ENCODE results near the gene CNTN3.

The CNTN3 gene

GRCh38 chr3:74630602-74631001 lies 16.1 kb upstream of the CNTN3 start:
- Mint-ChIP-seq H3K4me3 (no peak overlapping the region), H3K27ac (no peak overlapping the region), H3K36me3 (no peaks in the 10 kb centered on the region), H3K27me3 (no peaks in the 10 kb centered on the region), H3K4me1 (no peaks in the 10 kb centered on the region), H3K9me3 (peaks cover 2% of the 10 kb centered on the region)
- ATAC-seq (ENCODE audit: low read depth) = no peak
- DNase-seq (ENCODE audit: low spot score in 2 of 2) = no peak

- no peaks in the 10 kb centered on the region for H3K27me3 Mint-ChIP-seq
These were observed 11.6 kb upstream of the CNTN3 start for GRCh38 chr3:74626011-74626410.

GRCh38 chr3:74624301-74624700 lies 9.8 kb upstream of the CNTN3 start:
- ATAC-seq (ENCODE audit: low read depth) (no peak), DNase-seq (ENCODE audit: low spot score in 2 of 2) (no peak)
- Mint-ChIP-seq H3K27me3 (no peaks in the 10 kb centered on the region), H3K4me3 (no peak overlapping the region), H3K4me1 (no peaks in the 10 kb centered on the region), H3K36me3 (no peaks in the 10 kb centered on the region), H3K27ac (no peak overlapping the region), H3K9me3 (peaks cover 1% of the 10 kb centered on the region)

More at GRCh38 chr3:74626011-74626410, 11.6 kb upstream of the CNTN3 start:
- Mint-ChIP-seq H3K9me3 (peaks cover 2% of the 10 kb centered on the region), H3K36me3 (no peaks in the 10 kb centered on the region), H3K4me1 (no peaks in the 10 kb centered on the region), H3K27ac (no peak overlapping the region), H3K4me3 (no peak overlapping the region)
- DNase-seq (ENCODE audit: low spot score in 2 of 2) = no peak
- ATAC-seq (ENCODE audit: low read depth) = no peak

GRCh38 chr3:74623261-74623836 lies 8.9 kb upstream of the CNTN3 start:
- no peaks in the 10 kb centered on the region for H3K27me3 Mint-ChIP-seq
- no peaks in the 10 kb centered on the region for H3K4me1 Mint-ChIP-seq
- H3K4me3 Mint-ChIP-seq = no peak overlapping the region
- H3K27ac Mint-ChIP-seq = no peak overlapping the region
- DNase-seq (ENCODE audit: low spot score in 2 of 2) (no peak), ATAC-seq (ENCODE audit: low read depth) (no peak)
- no peaks in the 10 kb centered on the region for H3K9me3 Mint-ChIP-seq
- H3K36me3 Mint-ChIP-seq = no peaks in the 10 kb centered on the region

DNA sequence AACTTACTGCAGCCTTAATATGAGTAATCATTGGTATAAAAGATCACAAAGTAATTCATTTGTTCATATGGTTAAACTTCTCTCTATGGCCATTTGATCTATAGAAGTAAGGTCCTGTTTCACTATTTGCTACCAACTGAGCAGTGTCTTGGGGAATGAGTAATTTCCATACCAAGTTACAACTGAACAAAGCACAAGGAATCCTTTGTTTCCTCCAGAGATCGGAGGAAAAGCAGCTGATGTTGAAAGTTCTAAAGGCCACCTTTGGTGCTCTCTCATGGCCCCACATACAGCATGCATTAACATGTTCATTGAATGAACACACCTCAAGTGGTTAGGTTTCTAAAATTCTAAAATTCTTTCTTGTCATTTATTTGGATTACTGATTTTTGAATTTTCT lies 7.1 kb upstream of the CNTN3 start:
- ATAC-seq (ENCODE audit: low read depth) (no peak), DNase-seq (ENCODE audit: low spot score in 2 of 2) (no peak)
- H3K27ac Mint-ChIP-seq = no peak overlapping the region
- no peaks in the 10 kb centered on the region for H3K27me3 Mint-ChIP-seq
- H3K36me3 Mint-ChIP-seq = no peaks in the 10 kb centered on the region
- H3K9me3 Mint-ChIP-seq = no peaks in the 10 kb centered on the region
- H3K4me1 Mint-ChIP-seq = no peaks in the 10 kb centered on the region
- no peak overlapping the region for H3K4me3 Mint-ChIP-seq

DNA sequence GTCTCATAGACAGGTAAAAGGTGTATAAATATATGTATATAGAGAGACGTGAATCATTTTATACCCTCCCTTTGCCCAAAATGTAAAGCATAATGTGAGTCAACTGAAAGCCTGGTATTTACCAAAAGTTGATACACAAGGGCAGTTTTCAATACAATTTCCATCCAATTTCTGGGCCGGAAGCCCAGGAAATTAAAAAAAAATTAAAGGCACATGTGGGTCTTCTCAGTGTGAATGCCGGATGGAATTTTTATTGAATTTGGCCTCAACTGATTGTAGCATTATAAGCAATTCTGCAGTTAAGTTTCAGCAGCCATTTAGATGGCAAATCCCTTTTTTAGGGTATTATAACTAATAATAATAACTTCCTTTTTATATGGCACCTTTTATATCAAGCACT lies 3.3 kb upstream of the CNTN3 start:
- ATAC-seq (ENCODE audit: low read depth) = no peak
- no peak for DNase-seq (ENCODE audit: low spot score in 2 of 2)
- Mint-ChIP-seq H3K27ac (no peak overlapping the region), H3K9me3 (peaks cover 2% of the 10 kb centered on the region), H3K27me3 (peaks cover 1% of the 10 kb centered on the region), H3K36me3 (no peaks in the 10 kb centered on the region), H3K4me3 (no peak overlapping the region), H3K4me1 (no peaks in the 10 kb centered on the region)

GRCh38 chr3:74613521-74614106 lies 845 bp downstream of the CNTN3 start:
- H3K9me3 Mint-ChIP-seq = peaks cover 2% of the 10 kb centered on the region
- DNase-seq (ENCODE audit: low spot score in 2 of 2) (no peak), ATAC-seq (ENCODE audit: low read depth) (no peak)
- no peaks in the 10 kb centered on the region for H3K4me1 Mint-ChIP-seq
- H3K4me3 Mint-ChIP-seq = no peak overlapping the region
- H3K27me3 Mint-ChIP-seq = peaks cover 1% of the 10 kb centered on the region
- H3K27ac Mint-ChIP-seq = no peak overlapping the region
- H3K36me3 Mint-ChIP-seq = no peaks in the 10 kb centered on the region

DNA sequence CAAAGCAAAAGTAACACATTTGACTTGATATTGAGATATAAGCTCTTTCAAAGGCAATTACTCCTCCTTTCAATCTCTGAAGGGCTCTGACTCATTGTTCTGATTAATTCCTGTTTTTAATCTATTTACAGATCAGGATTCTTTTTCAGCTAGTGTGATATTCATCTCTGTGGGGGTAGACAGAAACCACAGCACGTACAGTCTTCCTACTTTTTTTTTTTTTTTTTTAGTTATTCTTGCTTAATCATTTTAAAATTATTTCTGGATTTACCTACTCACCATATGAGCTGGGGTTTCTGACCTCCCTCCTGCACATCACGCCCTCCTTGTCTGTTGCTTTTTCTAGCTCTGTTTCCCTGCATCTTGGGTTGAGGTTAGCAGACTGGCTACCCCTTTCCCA lies 1.4 kb downstream of the CNTN3 start:
- no peak overlapping the region for H3K4me3 Mint-ChIP-seq
- no peak overlapping the region for H3K27ac Mint-ChIP-seq
- no peaks in the 10 kb centered on the region for H3K4me1 Mint-ChIP-seq
- H3K36me3 Mint-ChIP-seq = no peaks in the 10 kb centered on the region
- H3K27me3 Mint-ChIP-seq = peaks cover 1% of the 10 kb centered on the region
- ATAC-seq (ENCODE audit: low read depth) = no peak
- no peak for DNase-seq (ENCODE audit: low spot score in 2 of 2)
- H3K9me3 Mint-ChIP-seq = peaks cover 2% of the 10 kb centered on the region

- Mint-ChIP-seq H3K36me3 (no peaks in the 10 kb centered on the region), H3K27me3 (peaks cover 1% of the 10 kb centered on the region), H3K4me1 (no peaks in the 10 kb centered on the region), H3K9me3 (peaks cover 2% of the 10 kb centered on the region), H3K27ac (no peak overlapping the region), H3K4me3 (no peak overlapping the region)
- no peak for ATAC-seq (ENCODE audit: low read depth)
- no peak for DNase-seq (ENCODE audit: low spot score in 2 of 2)
These were observed 3.3 kb downstream of the CNTN3 start for GRCh38 chr3:74611206-74611605.

- H3K4me3 Mint-ChIP-seq = no peak overlapping the region
- no peak for ATAC-seq (ENCODE audit: low read depth)
- H3K36me3 Mint-ChIP-seq = no peaks in the 10 kb centered on the region
- peaks cover 3% of the 10 kb centered on the region for H3K9me3 Mint-ChIP-seq
- H3K27ac Mint-ChIP-seq = no peak overlapping the region
- DNase-seq (ENCODE audit: low spot score in 2 of 2) = no peak
- H3K4me1 Mint-ChIP-seq = no peaks in the 10 kb centered on the region
- H3K27me3 Mint-ChIP-seq = no peaks in the 10 kb centered on the region
These were observed 6.7 kb downstream of the CNTN3 start for GRCh38 chr3:74607803-74608202.

DNA sequence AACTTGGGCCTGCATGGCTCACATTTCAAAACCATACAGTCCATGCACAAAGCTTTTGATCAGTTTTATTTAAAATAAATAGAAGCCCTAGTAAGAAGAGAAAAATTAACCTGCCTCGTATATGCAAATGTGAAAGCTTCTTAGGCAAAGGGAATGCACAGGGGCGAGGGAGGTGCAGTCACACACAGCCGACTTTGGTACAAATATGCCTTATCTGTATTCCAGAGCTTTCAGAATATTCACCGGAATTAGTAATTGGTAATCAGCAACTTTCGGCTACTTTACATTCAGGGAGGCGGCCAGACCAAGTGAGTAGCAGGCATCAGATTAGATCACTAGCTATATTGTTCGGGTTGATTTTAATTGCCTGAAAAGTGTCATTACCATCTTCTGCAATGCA lies 7.5 kb downstream of the CNTN3 start:
- Mint-ChIP-seq H3K36me3 (no peaks in the 10 kb centered on the region), H3K27ac (no peak overlapping the region), H3K27me3 (no peaks in the 10 kb centered on the region), H3K4me3 (no peak overlapping the region), H3K4me1 (no peaks in the 10 kb centered on the region), H3K9me3 (peaks cover 3% of the 10 kb centered on the region)
- DNase-seq (ENCODE audit: low spot score in 2 of 2) (no peak), ATAC-seq (ENCODE audit: low read depth) (no peak)

GRCh38 chr3:74605437-74605836 lies 9.0 kb downstream of the CNTN3 start:
- Mint-ChIP-seq H3K27me3 (no peaks in the 10 kb centered on the region), H3K36me3 (no peaks in the 10 kb centered on the region), H3K4me3 (no peak overlapping the region), H3K4me1 (no peaks in the 10 kb centered on the region), H3K9me3 (peaks cover 4% of the 10 kb centered on the region), H3K27ac (no peak overlapping the region)
- ATAC-seq (ENCODE audit: low read depth) (no peak), DNase-seq (ENCODE audit: low spot score in 2 of 2) (no peak)

DNA sequence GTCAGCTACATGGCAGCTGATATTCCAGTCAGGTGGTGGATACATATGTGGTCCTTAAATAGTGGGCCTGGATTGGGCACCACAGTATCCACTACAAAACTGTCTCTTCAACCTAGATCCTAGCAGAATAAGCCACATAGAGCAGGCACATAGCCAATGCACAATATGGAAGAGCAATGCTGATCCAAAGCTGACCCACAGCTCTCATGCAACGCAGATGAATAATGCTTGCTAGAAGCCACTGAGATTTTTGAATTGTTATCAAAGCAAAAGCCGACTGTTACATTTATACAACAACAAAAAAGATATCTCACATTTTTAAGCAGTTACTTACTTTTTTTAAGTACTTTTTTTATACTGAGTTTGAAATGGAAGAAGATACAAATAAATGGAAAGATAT lies 11.2 kb downstream of the CNTN3 start:
- no peak overlapping the region for H3K4me3 Mint-ChIP-seq

DNA sequence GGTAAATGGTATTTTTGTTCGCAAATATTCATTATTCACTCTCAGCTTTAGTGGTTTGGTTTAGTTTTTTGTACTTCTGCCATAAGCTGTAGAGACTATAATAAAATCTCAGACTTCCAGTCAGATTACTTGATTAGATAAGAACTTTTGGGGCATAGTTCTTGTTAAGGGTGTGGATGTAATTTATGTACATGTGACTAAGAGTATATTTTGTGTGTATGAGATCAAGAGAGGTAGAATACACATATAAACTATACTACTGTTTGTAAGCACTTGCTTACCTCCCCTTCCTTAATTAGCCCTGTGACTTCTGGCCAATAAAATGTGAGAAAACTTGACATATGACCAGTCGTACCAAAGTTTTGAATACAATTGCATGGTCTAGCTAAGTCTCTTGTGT lies 12.0 kb downstream of the CNTN3 start:
- Mint-ChIP-seq H3K36me3 (no peaks in the 10 kb centered on the region), H3K27ac (no peak overlapping the region), H3K27me3 (no peaks in the 10 kb centered on the region), H3K4me3 (no peak overlapping the region), H3K4me1 (no peaks in the 10 kb centered on the region), H3K9me3 (peaks cover 8% of the 10 kb centered on the region)
- DNase-seq (ENCODE audit: low spot score in 2 of 2) (no peak), ATAC-seq (ENCODE audit: low read depth) (no peak)

More for the DNA sequence above, 11.2 kb downstream of the CNTN3 start:
- no peaks in the 10 kb centered on the region for H3K36me3 Mint-ChIP-seq
- peaks cover 8% of the 10 kb centered on the region for H3K9me3 Mint-ChIP-seq
- H3K4me1 Mint-ChIP-seq = no peaks in the 10 kb centered on the region
- ATAC-seq (ENCODE audit: low read depth) = no peak
- no peak for DNase-seq (ENCODE audit: low spot score in 2 of 2)
- no peak overlapping the region for H3K27ac Mint-ChIP-seq
- no peaks in the 10 kb centered on the region for H3K27me3 Mint-ChIP-seq

DNA sequence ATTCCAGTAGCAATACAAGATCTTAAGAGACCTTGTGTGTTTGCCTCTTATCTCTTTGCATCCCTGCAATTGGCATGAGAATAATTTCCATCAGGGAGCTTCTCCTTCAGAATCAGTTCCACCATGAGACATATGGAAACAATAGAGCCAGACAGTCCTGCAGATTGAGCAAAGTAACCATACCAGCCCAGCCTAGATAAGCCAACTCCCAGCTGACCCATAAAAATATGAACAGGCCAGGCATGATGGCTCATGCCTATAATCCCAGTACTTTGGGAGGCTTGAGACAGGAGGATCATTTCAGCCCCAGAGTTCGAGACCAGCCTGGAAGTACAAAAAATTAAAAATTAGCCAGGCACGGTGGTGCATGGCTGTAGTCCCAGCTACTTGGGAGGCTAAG lies 12.7 kb downstream of the CNTN3 start:
- ATAC-seq (ENCODE audit: low read depth) = no peak

More for the DNA sequence above, 12.7 kb downstream of the CNTN3 start:
- Mint-ChIP-seq H3K4me3 (no peak overlapping the region), H3K27ac (no peak overlapping the region), H3K9me3 (peaks cover 8% of the 10 kb centered on the region), H3K4me1 (no peaks in the 10 kb centered on the region), H3K27me3 (no peaks in the 10 kb centered on the region), H3K36me3 (no peaks in the 10 kb centered on the region)
- DNase-seq (ENCODE audit: low spot score in 2 of 2) = no peak

All from memory B cell (primary cell).